Testis (tissue), 3 donors: ENCODE data around the gene EVI5. TPM values are rescaled to one million over a fixed set of nuclear protein-coding genes. Genes with fewer than 3 reads are reported as not detected.

Experiments
- DNase-seq: peaks from one replicate; pipeline ENCODE4 v3.0.0-alpha.2; 2019
- H3K27ac ChIP-seq, 2 donors: fragments of 200-600 bp; sonication (generic); one replicate each; pipeline ENCODE4 v1.5.1; 2019
- H3K27me3 ChIP-seq: fragments of 200-600 bp; sonication (generic); one replicate; pipeline ENCODE4 v1.5.1; 2019
- H3K36me3 ChIP-seq: fragments of 200-600 bp; sonication (generic); one replicate; pipeline ENCODE4 v1.5.1; 2017; ENCODE audit warnings: low read depth; ENCODE audit errors: missing control alignments
- H3K4me1 ChIP-seq: fragments of 200-600 bp; sonication (generic); one replicate; pipeline ENCODE4 v1.5.1; 2019
- H3K4me3 ChIP-seq, 2 donors: fragments of 200-600 bp; sonication (generic); one replicate each; pipeline ENCODE4 v1.5.1; 2017 to 2019
- H3K9me3 ChIP-seq: fragments of 200-600 bp; sonication (generic); one replicate; pipeline ENCODE4 v1.5.1; 2017
- CTCF ChIP-seq, 3 experiments: fragments of 450-650 bp in 2 of 3; fragments of 200-600 bp in 1 of 3; sonication (generic) in 1 of 3; IDR thresholded peaks; one replicate each; pipeline ENCODE4 v1.5.1; 2016 to 2019; ENCODE audit warnings: antibody characterized with exemption in 3 of 3, mild to moderate bottlenecking in 2 of 3, moderate library complexity in 1 of 3
- POLR2A ChIP-seq: fragments of 450-650 bp; IDR thresholded peaks from one replicate; pipeline ENCODE4 v1.6.1; 2017; ENCODE audit warnings: antibody characterized with exemption, mild to moderate bottlenecking, moderate library complexity
- WGBS, 2 donors: methylation state at CpG; one replicate each; pipeline ENCODE4 v1.1.5; 2018; 5-methylcytosine and 5-hydroxymethylcytosine counted together
- intact Hi-C: fragments of 100-400 bp; cut with DNase I; formaldehyde crosslinking; loops from one replicate; pipeline ENCODE4 v1.15.1; 2023; ENCODE audit warnings: low total_unique reads
- polyA plus RNA-seq: library from polyadenylated mRNA; stranded (reverse); fragments of 350-450 nt; fragmentation: Illumina TruSeq; extraction: RNeasy Lipid Tissue Mini Kit (QIAGEN cat#74804); gene quantifications from one replicate; pipeline ENCODE4 v1.2.3, GENCODE V29; 2014; ENCODE audit warnings: low read depth, low replicate concordance; ENCODE audit not compliant: insufficient read depth
- total RNA-seq, 2 donors: library from RNA; depleted of rRNA; stranded (reverse); fragments of >200 nt; gene quantifications; one replicate each; pipeline ENCODE4 v1.2.3, GENCODE V29; 2016

EVI5 gene
- total and polyA plus RNA-seq, 3 donors from 2014 or later = 27.0 to 73.9 (median 58.7) TPM

- no peak overlapping the region for H3K27ac ChIP-seq
- no peaks in the 10 kb centered on the region for H3K27me3 ChIP-seq
- TF ChIP-seq CTCF (IDR thresholded peaks at IDR 0.05) (no peak), POLR2A (no peak)
- intact Hi-C loops = no loop called here
- no peak overlapping the region for H3K4me3 ChIP-seq
- H3K9me3 ChIP-seq = no peaks in the 10 kb centered on the region
- H3K36me3 ChIP-seq = no peaks in the 10 kb centered on the region
- DNase-seq = no peak
- H3K4me1 ChIP-seq = no peaks in the 10 kb centered on the region
- 68 to 84% methylated on average over 1 of the region's 1 CpG for WGBS, 2 donors
These were observed 284.4 kb downstream of the EVI5 start for GRCh38 chr1:92500552-92500951.

GRCh38 chr1:92495392-92496063 lies 289.4 kb downstream of the EVI5 start:
- DNase-seq = no peak
- Histone ChIP-seq H3K27ac (no peak overlapping the region), H3K9me3 (no peaks in the 10 kb centered on the region), H3K4me1 (no peaks in the 10 kb centered on the region), H3K4me3 (no peak overlapping the region), H3K27me3 (no peaks in the 10 kb centered on the region), H3K36me3 (no peaks in the 10 kb centered on the region)
- intact Hi-C loops = no loop called here
- WGBS, 2 donors = 81 to 85% methylated on average over 2 of the region's 2 CpGs
- no peak for TF ChIP-seq POLR2A
- TF ChIP-seq CTCF (IDR thresholded peaks at IDR 0.05) = no peak

GRCh38 chr1:92494485-92495141 lies 290.3 kb downstream of the EVI5 start:
- WGBS, 2 donors = 88 to 91% methylated on average over 4 of the region's 4 CpGs
- no peaks in the 10 kb centered on the region for H3K4me1 ChIP-seq
- no peak overlapping the region for H3K4me3 ChIP-seq
- no peaks in the 10 kb centered on the region for H3K36me3 ChIP-seq
- no peak for TF ChIP-seq CTCF (IDR thresholded peaks at IDR 0.05)
- no peak for TF ChIP-seq POLR2A
- H3K9me3 ChIP-seq = no peaks in the 10 kb centered on the region
- intact Hi-C loops = no loop called here
- no peak overlapping the region for H3K27ac ChIP-seq
- no peak for DNase-seq
- no peaks in the 10 kb centered on the region for H3K27me3 ChIP-seq

GRCh38 chr1:92493139-92493538 lies 291.8 kb downstream of the EVI5 start:
- WGBS, 2 donors = 90 to 93% methylated on average over 4 of the region's 4 CpGs
- Histone ChIP-seq H3K27me3 (no peaks in the 10 kb centered on the region), H3K9me3 (no peaks in the 10 kb centered on the region), H3K36me3 (no peaks in the 10 kb centered on the region), H3K4me1 (no peaks in the 10 kb centered on the region), H3K27ac (no peak overlapping the region), H3K4me3 (no peak overlapping the region)
- TF ChIP-seq CTCF (IDR thresholded peaks at IDR 0.05) (no peak), POLR2A (no peak)
- intact Hi-C loops = no loop called here
- no peak for DNase-seq

- DNase-seq = no peak
- H3K4me3 ChIP-seq = no peak overlapping the region
- H3K9me3 ChIP-seq = no peaks in the 10 kb centered on the region
- H3K27ac ChIP-seq = no peak overlapping the region
- intact Hi-C loops = no loop called here
- no peaks in the 10 kb centered on the region for H3K36me3 ChIP-seq
- H3K27me3 ChIP-seq = no peaks in the 10 kb centered on the region
- TF ChIP-seq POLR2A (no peak), CTCF (IDR thresholded peaks at IDR 0.05) (no peak)
- 67 to 75% methylated on average over 3 of the region's 3 CpGs for WGBS, 2 donors
- H3K4me1 ChIP-seq = peaks cover 17% of the 10 kb centered on the region
These were observed 296.1 kb downstream of the EVI5 start for GRCh38 chr1:92488832-92489231.
